Keratinocyte (primary cell): Measurements from ENCODE around the gene MAGI1. TPM values are rescaled to one million over a fixed set of nuclear protein-coding genes. Genes with fewer than 3 reads are reported as not detected.

Experiments
- DNase-seq: peaks from one replicate; pipeline ENCODE4 v3.0.0-alpha.2; 2011; ENCODE audit warnings: low read depth, missing footprints, low spot score
- FAIRE-seq: peaks from 2 replicates; lab custom pipeline; 2011; peaks lifted over from hg19 to GRCh38; lab: Jason Lieb, UNC
- H2AFZ ChIP-seq: 2 replicates; pipeline ENCODE4 v1.6.0; 2012; ENCODE audit warnings: low read length, control low read depth, inconsistent platforms; ENCODE audit not compliant: control insufficient read depth
- H3K27ac ChIP-seq: 2 replicates; pipeline ENCODE4 v1.5.1; 2011; ENCODE audit warnings: low read length; ENCODE audit not compliant: control insufficient read depth, insufficient read depth
- H3K27me3 ChIP-seq: 3 replicates; pipeline ENCODE4 v1.6.0; 2011; ENCODE audit warnings: low read length; ENCODE audit not compliant: control insufficient read depth, insufficient read depth; ENCODE audit errors: extremely low read depth
- H3K36me3 ChIP-seq, 2 experiments: 2 replicates in 1 of 2; 3 replicates in 1 of 2; pipeline ENCODE4 v1.5.1; 2011; ENCODE audit warnings: low read length in 2 of 2, mild to moderate bottlenecking in 1 of 2; ENCODE audit not compliant: control insufficient read depth in 2 of 2, insufficient read depth in 2 of 2; ENCODE audit errors: extremely low read depth in 1 of 2
- H3K4me1 ChIP-seq: 3 replicates; pipeline ENCODE4 v1.5.1; 2011; ENCODE audit warnings: low read length; ENCODE audit not compliant: control insufficient read depth, insufficient read depth; ENCODE audit errors: extremely low read depth
- H3K4me2 ChIP-seq: 3 replicates; pipeline ENCODE4 v1.6.0; 2011; ENCODE audit warnings: low read depth, low read length; ENCODE audit not compliant: control insufficient read depth, insufficient read depth; ENCODE audit errors: extremely low read depth
- H3K4me3 ChIP-seq, 3 experiments: fragments of 200-600 bp in 1 of 3; sonication (generic) in 1 of 3; 2 replicates in 2 of 3; 3 replicates in 1 of 3; pipeline ENCODE4 v1.5.1; 2011 to 2016; ENCODE audit warnings: low read length in 3 of 3, mild to moderate bottlenecking in 3 of 3, control low read depth in 2 of 3, inconsistent platforms in 1 of 3, low read depth in 1 of 3, mixed read lengths in 1 of 3, mixed run types in 1 of 3, moderate library complexity in 1 of 3; ENCODE audit not compliant: control insufficient read depth in 2 of 3, insufficient read depth in 2 of 3; ENCODE audit errors: extremely low read depth in 1 of 3
- H3K79me2 ChIP-seq: 2 replicates; pipeline ENCODE4 v1.6.0; 2012; ENCODE audit warnings: low read length; ENCODE audit not compliant: control insufficient read depth, insufficient read depth
- H3K9ac ChIP-seq: 3 replicates; pipeline ENCODE4 v1.6.0; 2011; ENCODE audit warnings: low read length; ENCODE audit not compliant: control insufficient read depth, insufficient read depth; ENCODE audit errors: extremely low read depth
- H3K9me1 ChIP-seq: 3 replicates; pipeline ENCODE4 v1.6.0; 2011; ENCODE audit warnings: low read length; ENCODE audit not compliant: control insufficient read depth, insufficient read depth; ENCODE audit errors: extremely low read depth
- H3K9me3 ChIP-seq: 2 replicates; pipeline ENCODE4 v1.5.1; 2012; ENCODE audit warnings: low read depth, low read length; ENCODE audit not compliant: control insufficient read depth
- H4K20me1 ChIP-seq: 3 replicates; pipeline ENCODE4 v1.6.0; 2011; ENCODE audit warnings: low read length; ENCODE audit not compliant: control insufficient read depth, insufficient read depth; ENCODE audit errors: extremely low read depth
- CTCF ChIP-seq, 3 experiments: IDR thresholded peaks in 1 of 3; conservative IDR thresholded peaks in 1 of 3; optimal IDR thresholded peaks in 1 of 3; 2 replicates in 2 of 3; 3 replicates in 1 of 3; pipeline versions ENCODE3 to v1.5.1; 2011; ENCODE audit warnings: low read length in 3 of 3, mild to moderate bottlenecking in 3 of 3, moderate library complexity in 2 of 3, control low read depth in 1 of 3, inconsistent platforms in 1 of 3; ENCODE audit not compliant: insufficient read depth in 2 of 3; ENCODE audit errors: extremely low read depth in 1 of 3
- EZH2 ChIP-seq: IDR thresholded peaks from one replicate; pipeline ENCODE4 v1.6.1; 2012; ENCODE audit warnings: inconsistent platforms, mild to moderate bottlenecking, low read length, moderate library complexity
- dilution Hi-C: fragments of 300-500 bp; cut with MboI; formaldehyde crosslinking; loops from one replicate; pipeline ENCODE4 v1.7.0; 2020; ENCODE audit warnings: low sequenced_read_pairs; ENCODE audit not compliant: extremely low pct_ligation_motif_present
- polyA plus RNA-seq, 5 experiments: library from polyadenylated mRNA; depleted of rRNA in 3 of 5; stranded (reverse) in 3 of 5; stranded (forward) in 1 of 5; unstranded in 1 of 5; fragments of >200 nt; gene quantifications; 1 replicate in 1 of 5; 2 replicates in 3 of 5; 3 replicates in 1 of 5; pipeline versions ENCODE4 v1.2.1 to v1.2.3, GENCODE V29; 2011 to 2012; ENCODE audit warnings: missing spikeins in 2 of 5, low read depth in 1 of 5, low replicate concordance in 1 of 5

MAGI1 gene
- polyA plus RNA-seq, 1 donor (not counting 4 experiments of a cell fraction or from before 2014, with no cell fraction given): 10.9 TPM

- Histone ChIP-seq H3K4me3 (peak overlapping the region in 1 of 3 experiments; percentile 12), H3K79me2 (peaks cover 29% of the 10 kb centered on the region), H3K4me2 (peak overlapping the region; percentile 64), H3K36me3 (no peaks in the 10 kb centered on the region), H3K9me3 (no peaks in the 10 kb centered on the region), H4K20me1 (no peaks in the 10 kb centered on the region), H3K27me3 (no peaks in the 10 kb centered on the region), H2AFZ (peak overlapping the region; percentile 9), H3K4me1 (peaks cover 44% of the 10 kb centered on the region), H3K9me1 (no peaks in the 10 kb centered on the region), H3K9ac (peak overlapping the region; percentile 50), H3K27ac (peak overlapping the region; percentile 54)
- dilution Hi-C loops: no loop called here
- TF ChIP-seq EZH2 (no peak), CTCF (optimal IDR thresholded peaks at IDR 0.05 in 1 of 3, IDR thresholded peaks at IDR 0.05 in 1 of 3, conservative IDR thresholded peaks at IDR 0.05 in 1 of 3; ENCODE audit: extremely low read depth in 1 of 3, insufficient read depth in 2 of 3, low read length in 3 of 3) (no peak)
- DNase-seq (no peak), FAIRE-seq (peak; percentile 73)
Observed at GRCh38 chr3:66017084-66017483, 21.6 kb downstream of the MAGI1 start.

GRCh38 chr3:66015841-66016240 is 22.9 kb downstream of the MAGI1 start:
- H3K4me2 ChIP-seq: no peak overlapping the region
- H3K4me3 ChIP-seq: no peak overlapping the region
- H3K27me3 ChIP-seq: no peaks in the 10 kb centered on the region
- H3K9me3 ChIP-seq: no peaks in the 10 kb centered on the region
- TF ChIP-seq EZH2 (no peak), CTCF (optimal IDR thresholded peaks at IDR 0.05 in 1 of 3, IDR thresholded peaks at IDR 0.05 in 1 of 3, conservative IDR thresholded peaks at IDR 0.05 in 1 of 3; ENCODE audit: extremely low read depth in 1 of 3, insufficient read depth in 2 of 3, low read length in 3 of 3) (no peak)
- dilution Hi-C loops: no loop called here
- no peak overlapping the region for H3K9ac ChIP-seq
- FAIRE-seq (no peak), DNase-seq (no peak)
- H3K9me1 ChIP-seq: no peaks in the 10 kb centered on the region
- no peak overlapping the region for H2AFZ ChIP-seq
- no peaks in the 10 kb centered on the region for H3K36me3 ChIP-seq
- no peak overlapping the region for H3K27ac ChIP-seq
- H4K20me1 ChIP-seq: no peaks in the 10 kb centered on the region
- H3K79me2 ChIP-seq: peaks cover 22% of the 10 kb centered on the region
- H3K4me1 ChIP-seq: peaks cover 40% of the 10 kb centered on the region
